Esophagus squamous epithelium (tissue), 4 donors: ENCODE measurements around the gene AP5S1.

ENCODE experiments used
- POLR2A ChIP-seq, 4 donors: fragments of 450-650 bp; IDR thresholded peaks; one replicate each; pipeline ENCODE4 v1.6.1; 2017; ENCODE audit warnings: antibody characterized with exemption in 4 of 4, mild to moderate bottlenecking in 4 of 4, moderate library complexity in 3 of 4
- TF ChIP-seq, protein P1 (sequence below), 6 experiments: fragments of 450-650 bp in 4 of 6; fragments of 200-600 bp in 2 of 6; sonication (generic) in 2 of 6; IDR thresholded peaks; one replicate each; pipeline ENCODE4 v1.5.1; 2016 to 2019; ENCODE audit warnings: antibody characterized with exemption in 6 of 6, mild to moderate bottlenecking in 4 of 6, moderate library complexity in 4 of 6

- TF ChIP-seq, protein P1, sequence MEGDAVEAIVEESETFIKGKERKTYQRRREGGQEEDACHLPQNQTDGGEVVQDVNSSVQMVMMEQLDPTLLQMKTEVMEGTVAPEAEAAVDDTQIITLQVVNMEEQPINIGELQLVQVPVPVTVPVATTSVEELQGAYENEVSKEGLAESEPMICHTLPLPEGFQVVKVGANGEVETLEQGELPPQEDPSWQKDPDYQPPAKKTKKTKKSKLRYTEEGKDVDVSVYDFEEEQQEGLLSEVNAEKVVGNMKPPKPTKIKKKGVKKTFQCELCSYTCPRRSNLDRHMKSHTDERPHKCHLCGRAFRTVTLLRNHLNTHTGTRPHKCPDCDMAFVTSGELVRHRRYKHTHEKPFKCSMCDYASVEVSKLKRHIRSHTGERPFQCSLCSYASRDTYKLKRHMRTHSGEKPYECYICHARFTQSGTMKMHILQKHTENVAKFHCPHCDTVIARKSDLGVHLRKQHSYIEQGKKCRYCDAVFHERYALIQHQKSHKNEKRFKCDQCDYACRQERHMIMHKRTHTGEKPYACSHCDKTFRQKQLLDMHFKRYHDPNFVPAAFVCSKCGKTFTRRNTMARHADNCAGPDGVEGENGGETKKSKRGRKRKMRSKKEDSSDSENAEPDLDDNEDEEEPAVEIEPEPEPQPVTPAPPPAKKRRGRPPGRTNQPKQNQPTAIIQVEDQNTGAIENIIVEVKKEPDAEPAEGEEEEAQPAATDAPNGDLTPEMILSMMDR (IDR thresholded peaks at IDR 0.05) = no peak
- no peak for TF ChIP-seq POLR2A (IDR thresholded peaks at IDR 0.05)
Measured at GRCh38 chr20:3847429-3847940, 27.1 kb downstream of the AP5S1 start.
